ENCODE results near the gene RMND5A.
A peak's percentile ranks its signal among the peaks of the same experiment; 100 is the strongest.

RMND5A gene

GRCh38 chr2:86807468-86808275, 87.6 kb downstream of the RMND5A start:
- Histone ChIP-seq H3K27me3 (peaks cover 32 to 48% (median 42%) of the 10 kb centered on the region in 11 experiments), H3K9ac (peak overlapping the region; percentile 6 to 66 (median 41); a peak in 18 of 22 replicates), H4K20me1 (peaks cover 0 to 9% (median 0%) of the 10 kb centered on the region in 11 experiments; a peak in 2 of 22 replicates), H3K27ac (no peak overlapping the region), H3K4me1 (peaks cover 5 to 22% (median 16%) of the 10 kb centered on the region in 10 experiments; a peak in 17 of 20 replicates), H3K9me3 (replicated peaks in 1 of 11) (no peaks in the 10 kb centered on the region), H3K4me3 (peak overlapping the region; percentile 51 to 73 (median 60)), H3K4me2 (peak overlapping the region; percentile 88 to 100 (median 97)), H3K36me3 (no peaks in the 10 kb centered on the region)
- no peak for TF ChIP-seq Cebpa-rat (IDR thresholded peaks at IDR 0.05)

GRCh38 chr2:86808315-86809161, 88.4 kb downstream of the RMND5A start:
- Histone ChIP-seq H3K4me2 (peak overlapping the region; percentile 88 to 100 (median 97)), H3K27ac (no peak overlapping the region), H3K9me3 (replicated peaks in 1 of 11) (no peaks in the 10 kb centered on the region), H3K9ac (peak overlapping the region in 10 of 11 experiments; percentile 6 to 66 (median 43); a peak in 14 of 22 replicates), H4K20me1 (peaks cover 0 to 9% (median 0%) of the 10 kb centered on the region in 11 experiments; a peak in 2 of 22 replicates), H3K4me1 (peaks cover 5 to 22% (median 16%) of the 10 kb centered on the region in 10 experiments; a peak in 17 of 20 replicates), H3K4me3 (peak overlapping the region; percentile 51 to 73 (median 60)), H3K36me3 (no peaks in the 10 kb centered on the region), H3K27me3 (peaks cover 32 to 48% (median 42%) of the 10 kb centered on the region in 11 experiments)
- TF ChIP-seq Cebpa-rat (IDR thresholded peaks at IDR 0.05) = 0 out of 22 replicates have a peak, but pooled peaks of 1 of the 11 experiments have one; percentile 13

GRCh38 chr2:86809481-86810121, 89.5 kb downstream of the RMND5A start:
- no peaks in the 10 kb centered on the region for H3K9me3 ChIP-seq (replicated peaks in 1 of 11)
- no peak overlapping the region for H3K9ac ChIP-seq
- no peak overlapping the region for H3K4me3 ChIP-seq
- no peak for TF ChIP-seq Cebpa-rat (IDR thresholded peaks at IDR 0.05)
- no peak overlapping the region for H3K27ac ChIP-seq
- H3K4me2 ChIP-seq = 0 out of 22 replicates have a peak overlapping the region, but pooled peaks of 1 of the 11 experiments have one; percentile 100
- H3K27me3 ChIP-seq = peaks cover 32 to 48% (median 42%) of the 10 kb centered on the region in 11 experiments
- peaks cover 0 to 9% (median 0%) of the 10 kb centered on the region in 11 experiments; a peak in 2 of 22 replicates for H4K20me1 ChIP-seq
- peaks cover 5 to 22% (median 16%) of the 10 kb centered on the region in 10 experiments; a peak in 17 of 20 replicates for H3K4me1 ChIP-seq
- H3K36me3 ChIP-seq = no peaks in the 10 kb centered on the region

- Histone ChIP-seq H3K4me2 (no peak overlapping the region), H3K9me3 (replicated peaks in 1 of 11) (no peaks in the 10 kb centered on the region), H3K27ac (no peak overlapping the region), H4K20me1 (no peaks in the 10 kb centered on the region), H3K9ac (no peak overlapping the region), H3K36me3 (no peaks in the 10 kb centered on the region), H3K27me3 (peaks cover 0 to under 1% (median 0%) of the 10 kb centered on the region in 11 experiments; a peak in 2 of 22 replicates), H3K4me3 (no peak overlapping the region), H3K4me1 (no peaks in the 10 kb centered on the region)
- TF ChIP-seq Cebpa-rat (IDR thresholded peaks at IDR 0.05) = no peak
Observed at GRCh38 chr2:86815611-86816010, 95.5 kb downstream of the RMND5A start.

- H3K9me3 ChIP-seq (replicated peaks in 1 of 11) = peaks cover 5 to 20% (median 15%) of the 10 kb centered on the region in 11 experiments; a peak in 19 of 22 replicates
- no peak for TF ChIP-seq Cebpa-rat (IDR thresholded peaks at IDR 0.05)
- no peaks in the 10 kb centered on the region for H3K36me3 ChIP-seq
- H4K20me1 ChIP-seq = no peaks in the 10 kb centered on the region
- H3K4me3 ChIP-seq = no peak overlapping the region
- 0 out of 20 replicates have a peak, but pooled peaks cover 0 to 4% (median 0%) of the 10 kb centered on the region in 10 experiments for H3K4me1 ChIP-seq
- 0 out of 22 replicates have a peak, but pooled peaks cover 0 to under 1% (median 0%) of the 10 kb centered on the region in 11 experiments for H3K27me3 ChIP-seq
- no peak overlapping the region for H3K9ac ChIP-seq
- H3K4me2 ChIP-seq = no peak overlapping the region
- no peak overlapping the region for H3K27ac ChIP-seq
Observed at GRCh38 chr2:86818114-86818801, 98.2 kb downstream of the RMND5A start.

- H4K20me1 ChIP-seq = 0 out of 22 replicates have a peak, but pooled peaks cover 0 to 2% (median 0%) of the 10 kb centered on the region in 11 experiments
- TF ChIP-seq Cebpa-rat (IDR thresholded peaks at IDR 0.05) = no peak
Observed at GRCh38 chr2:86818957-86819356, 98.9 kb downstream of the RMND5A start.

GRCh38 chr2:86821306-86821705, 101.2 kb downstream of the RMND5A start:
- H3K9me3 ChIP-seq (replicated peaks in 1 of 11) = peaks cover 5 to 23% (median 15%) of the 10 kb centered on the region in 11 experiments; a peak in 19 of 22 replicates
- H4K20me1 ChIP-seq = peaks cover 0 to 16% (median 0%) of the 10 kb centered on the region in 11 experiments; a peak in 5 of 22 replicates
- H3K4me2 ChIP-seq = peak overlapping the region in 3 of 11 experiments; percentile 0 to 40 (median 3); a peak in 2 of 22 replicates
- H3K4me3 ChIP-seq = no peak overlapping the region
- H3K27ac ChIP-seq = no peak overlapping the region
- TF ChIP-seq Cebpa-rat (IDR thresholded peaks at IDR 0.05) = no peak
- no peak overlapping the region for H3K9ac ChIP-seq
- peaks cover 13 to 20% (median 16%) of the 10 kb centered on the region in 10 experiments; a peak in 18 of 20 replicates for H3K4me1 ChIP-seq
- H3K36me3 ChIP-seq = no peaks in the 10 kb centered on the region
- H3K27me3 ChIP-seq = peaks cover 15 to 31% (median 26%) of the 10 kb centered on the region in 11 experiments

More at GRCh38 chr2:86818957-86819356, 98.9 kb downstream of the RMND5A start:
- 0 out of 20 replicates have a peak, but pooled peaks cover 0 to 4% (median 0%) of the 10 kb centered on the region in 10 experiments for H3K4me1 ChIP-seq
- peaks cover 0 to 7% (median 2%) of the 10 kb centered on the region in 11 experiments; a peak in 14 of 22 replicates for H3K27me3 ChIP-seq
- H3K4me3 ChIP-seq = no peak overlapping the region
- no peak overlapping the region for H3K4me2 ChIP-seq
- H3K9ac ChIP-seq = no peak overlapping the region
- peaks cover 5 to 23% (median 15%) of the 10 kb centered on the region in 11 experiments; a peak in 19 of 22 replicates for H3K9me3 ChIP-seq (replicated peaks in 1 of 11)
- no peaks in the 10 kb centered on the region for H3K36me3 ChIP-seq
- H3K27ac ChIP-seq = no peak overlapping the region

Data from BLaER1 treated with 17β-estradiol and CSF1 and Interleukin-3, amounts not matched to agents 10 nM and 100 nM (cell line).